Measurements from ENCODE around the gene PRAMEF8. TPM values are rescaled to one million over a fixed set of nuclear protein-coding genes. Genes with fewer than 3 reads are reported as not detected.

The PRAMEF8 gene
- total RNA-seq, 1 experiment from 2014 or later = not detected

Other genes starting within 250 kb of the PRAMEF8 start
- gene PRAMEF27, start 228.6 kb downstream of the PRAMEF8 start, total RNA-seq (2021; ENCODE audit: unreplicated experiment) = not detected
- gene HNRNPCL3, start 224.4 kb downstream of the PRAMEF8 start, total RNA-seq (2021; ENCODE audit: unreplicated experiment) = not detected
- gene PRAMEF25, start 214.4 kb downstream of the PRAMEF8 start, total RNA-seq (2021; ENCODE audit: unreplicated experiment) = not detected
- not detected for gene HNRNPCL2, start 168.3 kb downstream of the PRAMEF8 start, total RNA-seq (2021; ENCODE audit: unreplicated experiment)
- gene PRAMEF26, start 129.1 kb downstream of the PRAMEF8 start, total RNA-seq (2021; ENCODE audit: unreplicated experiment) = not detected
- gene HNRNPCL4, start 119.5 kb downstream of the PRAMEF8 start, total RNA-seq (2021; ENCODE audit: unreplicated experiment) = not detected
- gene PRAMEF9, start 113.3 kb downstream of the PRAMEF8 start, total RNA-seq (2021; ENCODE audit: unreplicated experiment) = not detected
- not detected for gene PRAMEF13, start 83.7 kb downstream of the PRAMEF8 start, total RNA-seq (2021; ENCODE audit: unreplicated experiment)
- gene PRAMEF18, start 59.0 kb downstream of the PRAMEF8 start, total RNA-seq (2021; ENCODE audit: unreplicated experiment) = not detected
- gene PRAMEF5, start 30.9 kb downstream of the PRAMEF8 start, total RNA-seq (2021; ENCODE audit: unreplicated experiment) = not detected
- gene PRAMEF33, start 18.4 kb upstream of the PRAMEF8 start, total RNA-seq (2021; ENCODE audit: unreplicated experiment) = not detected
- not detected for gene PRAMEF15, start 30.4 kb upstream of the PRAMEF8 start, total RNA-seq (2021; ENCODE audit: unreplicated experiment)
- gene PRAMEF14, start 62.0 kb upstream of the PRAMEF8 start, total RNA-seq (2021; ENCODE audit: unreplicated experiment) = not detected
- not detected for gene PRAMEF19, start 86.8 kb upstream of the PRAMEF8 start, total RNA-seq (2021; ENCODE audit: unreplicated experiment)
- gene PRAMEF17, start 104.5 kb upstream of the PRAMEF8 start, total RNA-seq (2021; ENCODE audit: unreplicated experiment) = not detected
- gene PRAMEF20, start 125.3 kb upstream of the PRAMEF8 start, total RNA-seq (2021; ENCODE audit: unreplicated experiment) = not detected
- gene LRRC38, start 228.9 kb upstream of the PRAMEF8 start, total RNA-seq (2021; ENCODE audit: unreplicated experiment) = not detected